ENCODE data around the gene MALAT1. TPM values are rescaled to one million over a fixed set of nuclear protein-coding genes. Genes with fewer than 3 reads are reported as not detected.

MALAT1 gene
- total and polyA plus RNA-seq, 2 of the 13 experiments (the other 11 are each of a cell fraction or from before 2014, with no cell fraction given): 143 to 1,237 TPM

DNA sequence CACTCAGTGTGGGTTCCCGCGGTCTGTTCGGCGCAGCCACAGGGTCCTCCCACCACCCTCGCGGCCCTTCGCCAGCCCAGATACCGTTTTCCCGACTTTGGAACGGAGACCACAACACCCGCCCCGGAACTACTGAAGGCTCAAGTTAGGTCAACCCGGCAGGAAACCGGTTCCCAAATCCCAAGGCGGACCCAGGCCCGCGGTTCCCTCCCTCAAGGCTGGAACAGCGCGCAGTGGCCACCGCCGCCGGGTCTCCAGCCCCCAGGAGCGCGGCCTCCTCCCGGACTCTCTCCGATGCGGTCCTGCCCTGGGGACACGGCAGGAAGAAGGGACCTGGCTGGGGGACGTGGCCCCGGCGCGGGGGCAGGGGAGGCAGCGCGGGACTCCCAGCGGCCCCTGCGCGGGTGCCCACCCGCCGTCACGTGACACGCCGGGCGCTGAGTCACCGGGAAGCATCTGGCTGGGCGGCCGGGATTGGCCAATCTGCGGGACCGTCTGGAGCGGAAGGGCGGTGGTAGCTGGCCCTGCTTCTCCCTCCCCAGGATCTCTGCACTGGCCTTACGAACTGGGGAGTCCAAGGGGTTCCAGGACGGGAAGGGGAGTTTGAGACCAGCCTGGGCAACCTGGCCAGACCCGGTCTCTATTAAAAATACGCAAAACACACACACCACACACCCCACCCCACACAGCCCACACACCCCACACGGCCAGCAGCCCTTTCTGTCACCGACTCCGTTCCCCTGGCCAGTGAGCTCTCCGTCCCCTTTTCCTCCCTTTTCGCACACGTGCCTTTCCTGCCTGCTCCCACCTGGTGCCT lies 21.5 kb upstream of the MALAT1 start (continued):
- TF ChIP-seq ZNF564 (CRISPR knock-in tag; IDR thresholded peaks at IDR 0.05) (peak; percentile 1), ZNF556 (CRISPR knock-in tag; IDR thresholded peaks at IDR 0.05; ENCODE audit: borderline replicate concordance) (0 out of 2 replicates have a peak, but pooled peaks have one; percentile 27), HNF4G (IDR thresholded peaks at IDR 0.05; ENCODE audit: borderline replicate concordance, low read depth, low read length) (no peak), HNF4G (CRISPR knock-in tag; IDR thresholded peaks at IDR 0.05; ENCODE audit: borderline replicate concordance, low read depth) (no peak), ZNF326 (CRISPR knock-in tag; IDR thresholded peaks at IDR 0.05; ENCODE audit: borderline replicate concordance) (no peak), FOSL1 (CRISPR knock-in tag; IDR thresholded peaks at IDR 0.05; ENCODE audit: borderline replicate concordance) (peak; percentile 93), ZFAT (CRISPR knock-in tag; conservative IDR thresholded peaks at IDR 0.05) (no peak), ZNF737 (CRISPR knock-in tag; IDR thresholded peaks at IDR 0.05; ENCODE audit: borderline replicate concordance) (no peak), SMC3 (IDR thresholded peaks at IDR 0.05; ENCODE audit: low read length) (no peak), ZNF296 (CRISPR knock-in tag; conservative IDR thresholded peaks at IDR 0.05) (no peak), SALL2 (CRISPR knock-in tag; IDR thresholded peaks at IDR 0.05) (no peak; the same call in 1 of the 2 replicates), SP2 (CRISPR knock-in tag; IDR thresholded peaks at IDR 0.05) (peak; percentile 49; the same call in 1 of the 2 replicates), TBP (CRISPR knock-in tag; IDR thresholded peaks at IDR 0.05) (no peak)
- TF ChIP-seq, protein P1, sequence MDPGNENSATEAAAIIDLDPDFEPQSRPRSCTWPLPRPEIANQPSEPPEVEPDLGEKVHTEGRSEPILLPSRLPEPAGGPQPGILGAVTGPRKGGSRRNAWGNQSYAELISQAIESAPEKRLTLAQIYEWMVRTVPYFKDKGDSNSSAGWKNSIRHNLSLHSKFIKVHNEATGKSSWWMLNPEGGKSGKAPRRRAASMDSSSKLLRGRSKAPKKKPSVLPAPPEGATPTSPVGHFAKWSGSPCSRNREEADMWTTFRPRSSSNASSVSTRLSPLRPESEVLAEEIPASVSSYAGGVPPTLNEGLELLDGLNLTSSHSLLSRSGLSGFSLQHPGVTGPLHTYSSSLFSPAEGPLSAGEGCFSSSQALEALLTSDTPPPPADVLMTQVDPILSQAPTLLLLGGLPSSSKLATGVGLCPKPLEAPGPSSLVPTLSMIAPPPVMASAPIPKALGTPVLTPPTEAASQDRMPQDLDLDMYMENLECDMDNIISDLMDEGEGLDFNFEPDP (CRISPR knock-in tag; conservative IDR thresholded peaks at IDR 0.05): no peak
- TF ChIP-seq, protein P2, sequence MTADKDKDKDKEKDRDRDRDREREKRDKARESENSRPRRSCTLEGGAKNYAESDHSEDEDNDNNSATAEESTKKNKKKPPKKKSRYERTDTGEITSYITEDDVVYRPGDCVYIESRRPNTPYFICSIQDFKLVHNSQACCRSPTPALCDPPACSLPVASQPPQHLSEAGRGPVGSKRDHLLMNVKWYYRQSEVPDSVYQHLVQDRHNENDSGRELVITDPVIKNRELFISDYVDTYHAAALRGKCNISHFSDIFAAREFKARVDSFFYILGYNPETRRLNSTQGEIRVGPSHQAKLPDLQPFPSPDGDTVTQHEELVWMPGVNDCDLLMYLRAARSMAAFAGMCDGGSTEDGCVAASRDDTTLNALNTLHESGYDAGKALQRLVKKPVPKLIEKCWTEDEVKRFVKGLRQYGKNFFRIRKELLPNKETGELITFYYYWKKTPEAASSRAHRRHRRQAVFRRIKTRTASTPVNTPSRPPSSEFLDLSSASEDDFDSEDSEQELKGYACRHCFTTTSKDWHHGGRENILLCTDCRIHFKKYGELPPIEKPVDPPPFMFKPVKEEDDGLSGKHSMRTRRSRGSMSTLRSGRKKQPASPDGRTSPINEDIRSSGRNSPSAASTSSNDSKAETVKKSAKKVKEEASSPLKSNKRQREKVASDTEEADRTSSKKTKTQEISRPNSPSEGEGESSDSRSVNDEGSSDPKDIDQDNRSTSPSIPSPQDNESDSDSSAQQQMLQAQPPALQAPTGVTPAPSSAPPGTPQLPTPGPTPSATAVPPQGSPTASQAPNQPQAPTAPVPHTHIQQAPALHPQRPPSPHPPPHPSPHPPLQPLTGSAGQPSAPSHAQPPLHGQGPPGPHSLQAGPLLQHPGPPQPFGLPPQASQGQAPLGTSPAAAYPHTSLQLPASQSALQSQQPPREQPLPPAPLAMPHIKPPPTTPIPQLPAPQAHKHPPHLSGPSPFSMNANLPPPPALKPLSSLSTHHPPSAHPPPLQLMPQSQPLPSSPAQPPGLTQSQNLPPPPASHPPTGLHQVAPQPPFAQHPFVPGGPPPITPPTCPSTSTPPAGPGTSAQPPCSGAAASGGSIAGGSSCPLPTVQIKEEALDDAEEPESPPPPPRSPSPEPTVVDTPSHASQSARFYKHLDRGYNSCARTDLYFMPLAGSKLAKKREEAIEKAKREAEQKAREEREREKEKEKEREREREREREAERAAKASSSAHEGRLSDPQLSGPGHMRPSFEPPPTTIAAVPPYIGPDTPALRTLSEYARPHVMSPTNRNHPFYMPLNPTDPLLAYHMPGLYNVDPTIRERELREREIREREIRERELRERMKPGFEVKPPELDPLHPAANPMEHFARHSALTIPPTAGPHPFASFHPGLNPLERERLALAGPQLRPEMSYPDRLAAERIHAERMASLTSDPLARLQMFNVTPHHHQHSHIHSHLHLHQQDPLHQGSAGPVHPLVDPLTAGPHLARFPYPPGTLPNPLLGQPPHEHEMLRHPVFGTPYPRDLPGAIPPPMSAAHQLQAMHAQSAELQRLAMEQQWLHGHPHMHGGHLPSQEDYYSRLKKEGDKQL (CRISPR knock-in tag; IDR thresholded peaks at IDR 0.05; ENCODE audit: low read depth): no peak
- TF ChIP-seq, protein P3, sequence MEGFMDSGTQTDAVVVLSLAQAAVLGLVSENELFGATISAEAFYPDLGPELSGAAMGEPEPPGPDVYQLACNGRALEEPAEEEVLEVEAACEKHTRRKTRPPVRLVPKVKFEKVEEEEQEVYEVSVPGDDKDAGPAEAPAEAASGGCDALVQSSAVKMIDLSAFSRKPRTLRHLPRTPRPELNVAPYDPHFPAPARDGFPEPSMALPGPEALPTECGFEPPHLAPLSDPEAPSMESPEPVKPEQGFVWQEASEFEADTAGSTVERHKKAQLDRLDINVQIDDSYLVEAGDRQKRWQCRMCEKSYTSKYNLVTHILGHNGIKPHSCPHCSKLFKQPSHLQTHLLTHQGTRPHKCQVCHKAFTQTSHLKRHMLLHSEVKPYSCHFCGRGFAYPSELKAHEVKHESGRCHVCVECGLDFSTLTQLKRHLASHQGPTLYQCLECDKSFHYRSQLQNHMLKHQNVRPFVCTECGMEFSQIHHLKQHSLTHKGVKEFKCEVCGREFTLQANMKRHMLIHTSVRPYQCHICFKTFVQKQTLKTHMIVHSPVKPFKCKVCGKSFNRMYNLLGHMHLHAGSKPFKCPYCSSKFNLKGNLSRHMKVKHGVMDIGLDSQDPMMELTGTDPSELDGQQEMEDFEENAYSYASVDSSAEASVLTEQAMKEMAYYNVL (CRISPR knock-in tag; IDR thresholded peaks at IDR 0.05; ENCODE audit: borderline replicate concordance): 0 out of 2 replicates have a peak, but pooled peaks have one; percentile 39
- TF ChIP-seq, protein P4, sequence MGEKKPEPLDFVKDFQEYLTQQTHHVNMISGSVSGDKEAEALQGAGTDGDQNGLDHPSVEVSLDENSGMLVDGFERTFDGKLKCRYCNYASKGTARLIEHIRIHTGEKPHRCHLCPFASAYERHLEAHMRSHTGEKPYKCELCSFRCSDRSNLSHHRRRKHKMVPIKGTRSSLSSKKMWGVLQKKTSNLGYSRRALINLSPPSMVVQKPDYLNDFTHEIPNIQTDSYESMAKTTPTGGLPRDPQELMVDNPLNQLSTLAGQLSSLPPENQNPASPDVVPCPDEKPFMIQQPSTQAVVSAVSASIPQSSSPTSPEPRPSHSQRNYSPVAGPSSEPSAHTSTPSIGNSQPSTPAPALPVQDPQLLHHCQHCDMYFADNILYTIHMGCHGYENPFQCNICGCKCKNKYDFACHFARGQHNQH (CRISPR knock-in tag; IDR thresholded peaks at IDR 0.05): no peak; the same call in none of the 2 replicates
- TF ChIP-seq, protein P5, sequence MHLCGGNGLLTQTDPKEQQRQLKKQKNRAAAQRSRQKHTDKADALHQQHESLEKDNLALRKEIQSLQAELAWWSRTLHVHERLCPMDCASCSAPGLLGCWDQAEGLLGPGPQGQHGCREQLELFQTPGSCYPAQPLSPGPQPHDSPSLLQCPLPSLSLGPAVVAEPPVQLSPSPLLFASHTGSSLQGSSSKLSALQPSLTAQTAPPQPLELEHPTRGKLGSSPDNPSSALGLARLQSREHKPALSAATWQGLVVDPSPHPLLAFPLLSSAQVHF (CRISPR knock-in tag; IDR thresholded peaks at IDR 0.05): peak; percentile 78; the same call in 1 of the 2 replicates

Measured in HepG2 (cell line).